Lower lobe of right lung (tissue), 2 donors: ENCODE results near the gene BCL11B. TPM values are rescaled to one million over a fixed set of nuclear protein-coding genes. Genes with fewer than 3 reads are reported as not detected.

ENCODE experiments used
- ATAC-seq, 2 donors: fragments of 200-7000 bp; cut with Tn5 transposase; one replicate each; pipeline ENCODE4 v1.9.1; 2020 to 2022; ENCODE audit warnings: mild to moderate bottlenecking in 2 of 2, moderate library complexity in 2 of 2
- DNase-seq: peaks from one replicate; pipeline ENCODE4 v3.0.0-alpha.2; 2020
- H3K27ac ChIP-seq: fragments of 200-600 bp; one replicate; pipeline ENCODE4 v1.8.0; 2022
- H3K27me3 ChIP-seq: fragments of 200-600 bp; one replicate; pipeline ENCODE4 v1.8.0; 2022; ENCODE audit warnings: low read depth
- H3K36me3 ChIP-seq: fragments of 200-600 bp; one replicate; pipeline ENCODE4 v1.8.0; 2022; ENCODE audit warnings: mild to moderate bottlenecking
- H3K4me1 ChIP-seq: fragments of 200-600 bp; one replicate; pipeline ENCODE4 v1.8.0; 2022
- H3K4me3 ChIP-seq: fragments of 200-600 bp; one replicate; pipeline ENCODE4 v1.8.0; 2022; ENCODE audit warnings: mild to moderate bottlenecking
- H3K9me3 ChIP-seq: fragments of 200-600 bp; one replicate; pipeline ENCODE4 v1.8.0; 2022
- intact Hi-C: fragments of 100-400 bp; cut with DNase I; formaldehyde crosslinking; loops from one replicate; pipeline ENCODE4 v1.11.0; 2022
- total RNA-seq: library from RNA; stranded (reverse); fragmentation: NEBNext Ultra II Directional; extraction: Animal tissue kit (Norgen Biotek cat#: 25700); gene quantifications from one replicate; pipeline ENCODE4 v1.2.1, GENCODE V29; 2021
- TF ChIP-seq, protein P1 (sequence below): fragments of 200-600 bp; IDR thresholded peaks from one replicate; pipeline ENCODE4 v1.8.0; 2022; ENCODE audit warnings: antibody characterized with exemption, mild to moderate bottlenecking
- donor health status: DM: no; HTN: yes; CAD: no; lungs with severe emphysema.

BCL11B gene
- total RNA-seq, 1 donor from 2014 or later = 2.3 TPM

DNA sequence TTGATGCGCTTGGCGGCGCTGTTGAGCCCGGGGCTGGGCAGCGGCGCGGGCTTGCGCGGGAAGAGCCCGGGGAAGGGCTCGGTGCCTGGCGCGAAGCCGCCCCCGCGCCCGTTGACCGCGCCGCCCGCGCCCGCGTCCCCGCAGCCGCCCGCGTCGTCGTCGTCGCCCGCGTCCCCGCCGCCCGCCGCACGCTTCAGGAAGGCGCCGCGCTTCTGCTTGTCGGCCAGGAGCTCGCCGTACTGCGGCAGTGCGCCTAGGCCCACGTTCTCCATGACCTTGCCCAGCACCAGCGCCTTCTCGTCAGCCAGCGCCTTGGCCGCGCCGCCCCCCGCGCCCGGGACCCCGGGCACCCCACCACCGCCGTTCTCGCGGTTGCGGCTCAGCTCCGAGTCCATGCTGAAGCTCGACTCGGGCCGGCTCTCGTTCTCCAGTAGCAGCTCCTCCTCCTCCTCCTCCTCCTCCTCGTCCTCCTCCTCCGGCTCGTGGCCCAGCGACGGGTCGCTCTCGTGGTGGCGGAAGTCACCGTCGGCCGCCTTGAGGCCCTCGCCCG, 97.2 kb downstream of the BCL11B start:
- no peaks in the 10 kb centered on the region for H3K36me3 ChIP-seq
- H3K27ac ChIP-seq = no peak overlapping the region
- TF ChIP-seq, protein P1, sequence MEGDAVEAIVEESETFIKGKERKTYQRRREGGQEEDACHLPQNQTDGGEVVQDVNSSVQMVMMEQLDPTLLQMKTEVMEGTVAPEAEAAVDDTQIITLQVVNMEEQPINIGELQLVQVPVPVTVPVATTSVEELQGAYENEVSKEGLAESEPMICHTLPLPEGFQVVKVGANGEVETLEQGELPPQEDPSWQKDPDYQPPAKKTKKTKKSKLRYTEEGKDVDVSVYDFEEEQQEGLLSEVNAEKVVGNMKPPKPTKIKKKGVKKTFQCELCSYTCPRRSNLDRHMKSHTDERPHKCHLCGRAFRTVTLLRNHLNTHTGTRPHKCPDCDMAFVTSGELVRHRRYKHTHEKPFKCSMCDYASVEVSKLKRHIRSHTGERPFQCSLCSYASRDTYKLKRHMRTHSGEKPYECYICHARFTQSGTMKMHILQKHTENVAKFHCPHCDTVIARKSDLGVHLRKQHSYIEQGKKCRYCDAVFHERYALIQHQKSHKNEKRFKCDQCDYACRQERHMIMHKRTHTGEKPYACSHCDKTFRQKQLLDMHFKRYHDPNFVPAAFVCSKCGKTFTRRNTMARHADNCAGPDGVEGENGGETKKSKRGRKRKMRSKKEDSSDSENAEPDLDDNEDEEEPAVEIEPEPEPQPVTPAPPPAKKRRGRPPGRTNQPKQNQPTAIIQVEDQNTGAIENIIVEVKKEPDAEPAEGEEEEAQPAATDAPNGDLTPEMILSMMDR = no peak
- intact Hi-C loops = no loop called here
- ATAC-seq = no peak
- H3K4me3 ChIP-seq = no peak overlapping the region
- H3K27me3 ChIP-seq = no peaks in the 10 kb centered on the region
- peaks cover 5% of the 10 kb centered on the region for H3K4me1 ChIP-seq
- H3K9me3 ChIP-seq = no peaks in the 10 kb centered on the region
- no peak for DNase-seq

DNA sequence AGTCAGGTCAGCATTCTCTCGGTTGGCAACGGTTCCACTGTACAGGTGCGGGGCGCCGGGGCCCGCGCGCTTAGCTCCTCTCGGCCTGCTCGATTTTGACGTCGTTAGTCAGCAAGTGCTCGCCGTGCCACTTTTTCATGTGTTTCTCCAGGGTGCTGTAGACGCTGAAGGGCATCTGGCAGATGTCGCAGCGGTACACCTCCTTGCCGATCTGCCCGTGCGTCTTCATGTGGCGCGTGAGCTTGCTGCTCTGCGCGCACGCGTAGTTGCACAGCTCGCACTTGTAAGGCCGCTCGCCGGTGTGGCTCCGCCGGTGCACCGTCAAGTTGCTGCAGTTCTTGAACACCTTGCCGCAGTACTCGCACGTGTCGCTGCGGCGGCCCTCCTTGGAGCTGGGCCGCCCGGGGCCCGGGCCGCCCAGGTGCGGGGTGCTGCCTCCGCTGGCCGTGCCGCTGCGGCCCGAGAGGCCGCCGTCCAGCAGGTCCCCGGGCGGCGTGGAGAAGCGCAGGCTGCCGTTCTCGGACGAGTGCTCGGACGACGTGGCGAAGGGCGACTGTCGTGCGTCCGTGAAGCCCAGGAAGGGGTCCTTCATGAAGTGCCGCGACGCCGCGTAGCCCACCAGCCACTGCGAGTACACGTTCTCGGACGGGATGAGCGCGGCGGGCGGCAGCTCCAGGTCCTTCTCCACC, 97.8 kb downstream of the BCL11B start:
- H3K4me1 ChIP-seq = peaks cover 5% of the 10 kb centered on the region
- H3K36me3 ChIP-seq = no peaks in the 10 kb centered on the region
- intact Hi-C loops = no loop called here
- TF ChIP-seq, protein P1 = no peak
- ATAC-seq (no peak), DNase-seq (no peak)
- H3K27ac ChIP-seq = no peak overlapping the region
- H3K27me3 ChIP-seq = no peaks in the 10 kb centered on the region
- H3K9me3 ChIP-seq = no peaks in the 10 kb centered on the region
- H3K4me3 ChIP-seq = no peak overlapping the region

DNA sequence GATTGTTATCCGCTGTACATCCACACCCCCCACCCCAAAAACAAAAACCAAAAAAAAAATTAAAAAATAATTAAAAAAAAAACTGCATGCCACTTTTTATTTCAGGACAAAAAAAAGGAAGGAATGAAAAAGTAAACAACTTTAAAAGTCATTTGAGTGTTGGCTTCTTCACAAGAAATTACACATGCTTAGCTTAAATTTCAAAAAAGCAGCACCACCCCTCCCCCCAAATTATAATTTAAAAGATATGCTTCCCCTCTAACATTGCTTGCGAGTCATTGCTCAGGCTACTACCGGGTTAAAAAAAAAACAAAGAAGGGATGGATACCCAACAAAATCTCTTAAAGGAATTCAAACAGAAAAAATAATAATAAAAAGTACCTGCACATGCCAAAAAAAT, 98.5 kb downstream of the BCL11B start:
- no peak for DNase-seq
- Histone ChIP-seq H3K4me1 (peaks cover under 1% of the 10 kb centered on the region), H3K36me3 (no peaks in the 10 kb centered on the region), H3K27me3 (no peaks in the 10 kb centered on the region), H3K4me3 (no peak overlapping the region), H3K9me3 (no peaks in the 10 kb centered on the region), H3K27ac (no peak overlapping the region)
- no peak for ATAC-seq
- TF ChIP-seq, protein P1 = no peak
- intact Hi-C loops = no loop called here

DNA sequence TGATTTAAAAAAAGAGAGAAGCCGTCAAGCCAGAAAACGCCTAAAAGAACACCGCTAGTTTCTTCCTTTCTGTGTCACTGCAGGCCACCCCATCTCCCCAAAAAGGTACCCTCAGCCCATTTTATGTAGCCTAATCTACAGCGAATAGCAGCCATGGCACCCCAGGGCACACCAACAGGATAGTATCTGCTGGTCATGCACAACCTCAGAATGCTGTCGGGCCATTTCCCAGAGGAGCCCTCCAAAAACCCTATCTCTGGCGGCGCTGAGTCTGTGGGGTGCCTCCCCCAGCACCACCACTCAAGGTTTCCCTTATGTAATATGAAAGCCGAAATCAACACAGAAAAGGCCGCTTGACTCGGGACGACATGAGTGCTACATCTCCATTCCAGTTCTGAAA, 98.9 kb downstream of the BCL11B start:
- ATAC-seq (no peak), DNase-seq (no peak)
- Histone ChIP-seq H3K27ac (no peak overlapping the region), H3K36me3 (no peaks in the 10 kb centered on the region), H3K9me3 (no peaks in the 10 kb centered on the region), H3K4me1 (no peaks in the 10 kb centered on the region), H3K27me3 (no peaks in the 10 kb centered on the region), H3K4me3 (no peak overlapping the region)
- TF ChIP-seq, protein P1 = no peak
- intact Hi-C loops = no loop called here

DNA sequence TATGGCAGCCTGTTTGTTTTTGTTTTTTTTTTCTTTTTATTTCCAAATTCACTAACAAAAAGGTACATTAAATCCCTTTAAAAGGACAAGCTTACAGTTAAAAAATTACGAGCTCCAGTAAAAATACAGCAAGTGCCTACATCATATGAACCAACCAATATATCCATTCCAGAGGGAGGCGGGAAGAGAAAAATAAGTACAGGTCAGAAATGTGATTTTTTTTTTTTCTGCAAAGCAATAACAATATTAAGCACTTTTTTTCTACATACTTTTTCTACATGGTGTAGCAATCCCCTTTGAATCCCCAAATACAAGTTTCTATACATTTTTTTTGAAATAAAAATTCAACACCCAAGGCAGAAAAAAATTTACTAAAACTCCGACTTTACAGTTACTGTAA, 100.6 kb downstream of the BCL11B start:
- Histone ChIP-seq H3K4me3 (no peak overlapping the region), H3K4me1 (no peaks in the 10 kb centered on the region), H3K27me3 (no peaks in the 10 kb centered on the region), H3K9me3 (no peaks in the 10 kb centered on the region), H3K27ac (no peak overlapping the region), H3K36me3 (no peaks in the 10 kb centered on the region)
- intact Hi-C loops = no loop called here
- DNase-seq = no peak
- no peak for ATAC-seq
- TF ChIP-seq, protein P1 = no peak
